Mesenteric fat pad (tissue), 1 donor: ENCODE data around the gene ARHGAP45. TPM values are rescaled to one million over a fixed set of nuclear protein-coding genes. Genes with fewer than 3 reads are reported as not detected.
"Not testable (repeated sequence)": the region's sequence is repeated elsewhere in the genome, so short reads cannot be mapped to it uniquely, and the experiment has no call there.

Experiments used
- DNase-seq: peaks from one replicate; pipeline ENCODE4 v3.0.0-alpha.2; 2020; ENCODE audit warnings: low spot score
- long read RNA-seq: library from polyadenylated mRNA; unstranded; transcript quantifications from one replicate; pipeline ENCODE4 v2.0.0, GENCODE V29; 2020
- total RNA-seq: library from RNA; stranded (reverse); fragmentation: NEBNext Ultra II Directional; extraction: Animal tissue kit (Norgen Biotek cat#: 25700); gene quantifications from one replicate; pipeline ENCODE4 v1.2.1, GENCODE V29; 2021
- donor health status: DM: yes; HTN: yes; CAD: no.

ARHGAP45 gene, protein sequence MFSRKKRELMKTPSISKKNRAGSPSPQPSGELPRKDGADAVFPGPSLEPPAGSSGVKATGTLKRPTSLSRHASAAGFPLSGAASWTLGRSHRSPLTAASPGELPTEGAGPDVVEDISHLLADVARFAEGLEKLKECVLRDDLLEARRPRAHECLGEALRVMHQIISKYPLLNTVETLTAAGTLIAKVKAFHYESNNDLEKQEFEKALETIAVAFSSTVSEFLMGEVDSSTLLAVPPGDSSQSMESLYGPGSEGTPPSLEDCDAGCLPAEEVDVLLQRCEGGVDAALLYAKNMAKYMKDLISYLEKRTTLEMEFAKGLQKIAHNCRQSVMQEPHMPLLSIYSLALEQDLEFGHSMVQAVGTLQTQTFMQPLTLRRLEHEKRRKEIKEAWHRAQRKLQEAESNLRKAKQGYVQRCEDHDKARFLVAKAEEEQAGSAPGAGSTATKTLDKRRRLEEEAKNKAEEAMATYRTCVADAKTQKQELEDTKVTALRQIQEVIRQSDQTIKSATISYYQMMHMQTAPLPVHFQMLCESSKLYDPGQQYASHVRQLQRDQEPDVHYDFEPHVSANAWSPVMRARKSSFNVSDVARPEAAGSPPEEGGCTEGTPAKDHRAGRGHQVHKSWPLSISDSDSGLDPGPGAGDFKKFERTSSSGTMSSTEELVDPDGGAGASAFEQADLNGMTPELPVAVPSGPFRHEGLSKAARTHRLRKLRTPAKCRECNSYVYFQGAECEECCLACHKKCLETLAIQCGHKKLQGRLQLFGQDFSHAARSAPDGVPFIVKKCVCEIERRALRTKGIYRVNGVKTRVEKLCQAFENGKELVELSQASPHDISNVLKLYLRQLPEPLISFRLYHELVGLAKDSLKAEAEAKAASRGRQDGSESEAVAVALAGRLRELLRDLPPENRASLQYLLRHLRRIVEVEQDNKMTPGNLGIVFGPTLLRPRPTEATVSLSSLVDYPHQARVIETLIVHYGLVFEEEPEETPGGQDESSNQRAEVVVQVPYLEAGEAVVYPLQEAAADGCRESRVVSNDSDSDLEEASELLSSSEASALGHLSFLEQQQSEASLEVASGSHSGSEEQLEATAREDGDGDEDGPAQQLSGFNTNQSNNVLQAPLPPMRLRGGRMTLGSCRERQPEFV
- 25.5 TPM for total RNA-seq
- long read RNA-seq, full-length matches to known transcripts = 7 of 31 reads
- long read RNA-seq, partial matches to known transcripts = 17 of 31 reads
- long read RNA-seq, other reads (novel, unspliced or antisense) = 7 of 31 reads

DNA sequence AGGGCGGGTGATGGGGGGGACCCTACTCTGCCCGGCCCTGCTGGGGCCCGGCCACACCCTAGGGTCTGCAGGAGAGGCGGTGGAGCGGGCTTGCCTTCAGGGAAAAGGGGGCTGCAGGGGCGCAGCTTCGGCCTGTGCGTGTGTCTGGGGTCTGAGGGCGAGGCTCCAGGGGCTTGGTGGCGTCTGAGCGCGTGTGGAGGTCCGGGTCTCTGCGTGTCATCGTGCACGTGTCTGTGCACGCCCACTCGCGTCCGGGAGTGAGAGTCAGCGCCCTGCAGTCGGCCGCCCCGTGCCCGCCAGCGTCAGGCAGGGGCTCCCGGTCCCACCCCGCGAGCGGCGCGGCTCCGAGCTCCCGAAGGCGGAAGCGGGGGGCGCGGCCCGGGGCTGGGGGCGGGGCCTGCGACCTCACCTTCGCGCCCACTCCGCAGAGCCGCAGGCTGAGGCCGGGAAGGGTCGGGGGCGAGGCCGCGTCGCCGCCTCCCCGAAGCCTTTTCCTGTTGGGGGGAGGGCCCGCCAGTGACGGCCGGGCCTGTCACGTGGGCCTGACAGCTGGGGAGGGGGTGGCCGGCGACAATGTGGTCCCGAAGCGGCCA lies at the start of gene ARHGAP45:
Gene ARHGAP45 (plus strand): TSS at position 420 of the 593 bp plus-strand sequence. CDS start 239 bp downstream, outside the sequence.
- no peak for DNase-seq

DNA sequence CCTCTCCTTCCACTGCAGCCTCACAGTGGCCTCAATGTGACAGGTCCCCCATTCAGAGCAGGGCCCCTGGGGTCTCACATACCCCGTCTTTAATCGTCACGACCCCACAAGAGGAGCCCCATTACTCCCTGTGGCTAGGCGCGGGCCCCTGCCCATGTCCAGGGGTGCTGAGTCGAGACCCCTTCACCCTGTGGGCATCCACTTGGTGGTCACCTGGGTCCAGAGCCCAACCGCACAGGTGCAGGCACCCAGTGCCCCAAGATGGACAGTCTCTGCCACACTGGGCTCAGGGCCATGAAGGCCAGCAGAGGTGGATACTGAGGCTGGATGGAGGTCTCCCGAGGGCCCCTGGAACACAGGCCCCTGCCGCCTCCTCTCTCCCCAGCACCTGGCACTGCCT lies 49.1 kb upstream of the ARHGAP45 start:
- no peak for DNase-seq

DNA sequence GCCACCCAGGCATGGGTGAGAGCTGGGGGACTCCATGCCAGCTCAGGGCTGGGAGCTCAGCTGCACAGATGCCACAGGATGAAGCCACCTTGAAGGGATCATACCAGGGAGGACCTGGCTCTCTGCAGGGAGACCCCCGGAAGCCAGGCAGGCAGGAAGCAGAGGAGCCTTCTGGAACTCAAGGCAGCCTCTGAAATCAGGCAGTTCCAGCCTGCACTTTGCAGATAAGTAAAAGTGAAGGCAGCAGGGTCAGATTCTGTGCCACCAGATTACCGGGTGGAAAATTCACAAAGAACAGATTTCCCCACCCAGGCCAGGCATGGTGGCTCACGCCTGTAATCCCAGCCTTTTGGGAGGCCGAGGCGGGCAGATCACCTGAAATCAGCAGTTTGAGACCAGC lies 48.6 kb upstream of the ARHGAP45 start:
- DNase-seq = no peak

DNA sequence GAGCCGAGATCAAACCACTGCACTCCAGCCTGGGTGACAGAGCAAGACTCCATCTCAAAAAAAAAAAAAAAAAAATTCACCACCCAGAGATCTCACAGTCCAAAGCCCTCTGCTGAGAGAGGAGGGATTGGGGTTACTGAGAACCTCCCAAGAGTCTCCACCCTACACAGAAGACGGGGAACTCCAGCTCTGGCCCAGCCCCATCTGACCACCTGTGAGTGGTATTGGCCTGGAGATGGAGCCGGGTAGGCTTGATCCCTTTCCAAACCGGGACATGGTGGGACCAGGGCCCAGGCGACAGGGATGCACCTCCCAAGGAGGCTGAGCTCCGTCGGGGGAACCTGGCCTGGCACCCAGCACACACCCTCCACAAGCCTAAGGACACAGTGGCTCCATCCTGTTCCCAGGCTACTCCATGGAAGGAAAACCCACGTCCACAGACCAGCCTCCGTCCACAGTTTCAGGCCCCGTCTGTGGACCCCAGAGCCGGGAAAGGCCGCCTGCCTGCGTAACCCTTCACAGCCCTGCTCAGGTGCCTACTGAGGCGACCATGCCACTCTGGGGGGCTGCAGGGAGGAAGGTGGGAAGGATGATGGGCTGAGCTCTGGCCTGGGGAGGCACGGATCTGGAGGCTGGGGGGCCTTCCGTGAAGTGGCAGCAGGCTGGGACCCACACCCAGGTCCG lies 47.9 kb upstream of the ARHGAP45 start:
- DNase-seq = no peak

DNA sequence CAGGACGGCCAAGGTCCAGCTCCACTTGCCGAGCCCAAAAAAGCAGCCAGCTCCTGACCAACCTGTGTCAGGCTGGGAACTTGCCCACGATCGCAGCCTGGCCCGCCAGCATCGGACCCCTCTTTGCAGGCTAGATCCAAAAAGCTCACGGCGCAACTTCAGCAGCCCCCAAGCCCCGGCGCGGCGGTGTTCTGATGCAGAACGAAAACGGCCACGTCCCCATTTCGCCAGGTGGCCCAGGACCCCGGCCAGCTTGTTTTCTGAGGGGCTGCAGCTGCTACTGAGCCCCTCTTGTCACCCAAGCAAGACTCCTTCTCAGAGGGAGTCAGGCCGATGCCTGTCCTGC lies 47.4 kb upstream of the ARHGAP45 start:
- DNase-seq = peak; percentile 89

DNA sequence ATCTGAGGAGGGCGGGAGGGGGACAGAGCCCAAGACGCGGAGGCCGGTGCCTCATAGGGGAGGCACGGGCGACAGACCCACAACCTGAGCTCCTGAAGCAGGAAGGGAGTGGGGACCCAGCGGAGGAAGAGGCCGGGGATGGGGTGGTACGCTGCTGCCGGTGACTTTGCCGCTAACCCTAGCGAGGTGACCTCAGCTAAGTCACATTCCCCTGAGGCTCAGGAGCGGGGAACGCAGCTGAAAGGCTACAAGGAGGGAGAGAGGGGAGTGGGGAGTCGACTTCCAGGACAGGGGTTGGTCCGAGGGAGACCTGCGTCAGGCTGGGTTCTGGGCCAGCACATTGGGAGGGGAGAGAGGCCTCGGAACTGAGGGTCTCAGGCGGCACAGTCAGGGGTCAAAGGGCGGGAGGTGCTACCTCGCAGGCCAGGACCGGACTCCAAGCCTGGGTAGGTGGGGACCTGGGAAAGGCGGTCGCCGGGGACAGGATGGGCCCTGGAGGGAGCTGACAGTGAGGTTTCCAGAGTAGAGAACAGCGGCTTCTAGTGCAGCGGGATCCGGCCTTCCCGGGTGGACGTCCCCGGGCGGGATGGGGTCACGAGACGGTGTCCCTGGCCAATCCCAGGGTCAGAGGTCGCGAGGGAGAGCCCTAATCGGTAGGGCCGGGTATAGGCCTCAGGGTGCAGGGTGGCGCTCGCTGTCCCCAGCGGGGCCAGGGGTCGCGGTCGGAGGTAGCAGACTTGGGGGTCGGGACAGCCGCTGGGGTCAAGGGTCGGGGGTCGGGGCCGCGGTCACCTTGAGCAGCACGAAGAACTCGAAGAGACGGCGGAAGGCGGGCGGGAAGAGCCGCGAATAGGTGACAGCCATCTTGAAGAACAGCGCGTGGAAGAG lies 46.7 kb upstream of the ARHGAP45 start:
- no peak for DNase-seq

DNA sequence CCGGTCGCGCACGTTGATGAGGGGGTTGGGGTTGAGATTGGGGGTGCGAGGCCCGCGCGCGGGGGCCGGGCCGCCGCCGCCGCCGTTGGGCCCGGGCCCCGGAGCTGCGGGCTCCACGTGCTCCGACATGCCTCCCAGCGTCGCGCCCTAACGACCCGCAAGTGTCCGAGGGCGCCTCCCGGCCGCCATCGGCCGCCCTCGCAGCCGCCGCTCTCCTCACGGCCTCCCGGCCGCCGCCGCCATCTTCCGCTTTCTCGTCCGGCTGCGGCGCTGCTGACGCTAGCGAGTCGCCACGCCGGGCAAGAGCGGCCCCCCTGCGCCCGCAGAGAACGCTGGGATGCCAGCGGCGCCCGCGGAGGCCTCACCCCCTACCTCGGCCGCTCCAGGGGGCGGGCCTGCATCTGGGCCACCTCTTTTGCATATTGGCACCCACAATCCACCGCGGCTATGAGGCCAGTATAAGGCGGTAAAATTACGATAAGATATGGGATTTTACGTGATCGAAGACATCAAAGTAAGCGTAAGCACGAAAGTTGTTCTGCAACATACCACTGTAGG lies 46.0 kb upstream of the ARHGAP45 start, which contains the start of gene TMEM259:
Gene TMEM259 (minus strand): TSS at position 256 of the 558 bp plus-strand sequence. CDS start 127 bp downstream, at position 129.
- peak; percentile 99 for DNase-seq

DNA sequence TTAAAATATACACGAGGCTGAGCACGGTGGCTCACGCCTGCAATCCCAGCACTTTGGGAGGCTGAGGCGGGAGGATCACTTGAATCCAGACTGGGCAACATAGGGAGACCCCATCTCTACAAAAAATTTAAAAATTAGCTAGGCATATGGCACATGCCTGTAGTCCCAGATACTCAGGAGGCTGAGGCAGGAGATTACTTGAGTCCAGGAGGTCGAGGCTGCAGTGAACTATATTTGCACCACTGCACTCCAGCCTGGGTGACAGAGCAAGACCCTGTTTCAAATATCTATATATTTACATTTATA lies 43.1 kb upstream of the ARHGAP45 start:
- DNase-seq = not testable (repeated sequence)

DNA sequence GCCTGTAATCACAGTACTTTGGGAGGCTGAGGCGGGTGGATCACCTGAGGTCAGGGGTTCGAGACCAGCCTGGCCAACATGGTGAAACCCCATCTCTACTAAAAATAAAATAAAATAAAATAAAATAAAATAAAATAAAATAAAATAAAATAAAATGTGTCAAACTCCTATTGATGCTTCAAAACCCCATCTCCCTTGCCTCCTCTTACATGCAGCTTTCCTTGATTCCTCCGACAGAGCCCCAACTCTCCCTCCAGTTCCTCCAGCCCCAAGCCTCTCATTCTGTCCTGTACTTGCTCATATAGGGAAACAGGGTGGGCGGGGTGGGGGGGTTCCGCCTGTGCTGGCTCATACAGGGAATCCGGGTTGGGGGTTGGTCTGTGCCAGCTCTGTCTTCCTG lies 41.9 kb upstream of the ARHGAP45 start:
- not testable (repeated sequence) for DNase-seq

DNA sequence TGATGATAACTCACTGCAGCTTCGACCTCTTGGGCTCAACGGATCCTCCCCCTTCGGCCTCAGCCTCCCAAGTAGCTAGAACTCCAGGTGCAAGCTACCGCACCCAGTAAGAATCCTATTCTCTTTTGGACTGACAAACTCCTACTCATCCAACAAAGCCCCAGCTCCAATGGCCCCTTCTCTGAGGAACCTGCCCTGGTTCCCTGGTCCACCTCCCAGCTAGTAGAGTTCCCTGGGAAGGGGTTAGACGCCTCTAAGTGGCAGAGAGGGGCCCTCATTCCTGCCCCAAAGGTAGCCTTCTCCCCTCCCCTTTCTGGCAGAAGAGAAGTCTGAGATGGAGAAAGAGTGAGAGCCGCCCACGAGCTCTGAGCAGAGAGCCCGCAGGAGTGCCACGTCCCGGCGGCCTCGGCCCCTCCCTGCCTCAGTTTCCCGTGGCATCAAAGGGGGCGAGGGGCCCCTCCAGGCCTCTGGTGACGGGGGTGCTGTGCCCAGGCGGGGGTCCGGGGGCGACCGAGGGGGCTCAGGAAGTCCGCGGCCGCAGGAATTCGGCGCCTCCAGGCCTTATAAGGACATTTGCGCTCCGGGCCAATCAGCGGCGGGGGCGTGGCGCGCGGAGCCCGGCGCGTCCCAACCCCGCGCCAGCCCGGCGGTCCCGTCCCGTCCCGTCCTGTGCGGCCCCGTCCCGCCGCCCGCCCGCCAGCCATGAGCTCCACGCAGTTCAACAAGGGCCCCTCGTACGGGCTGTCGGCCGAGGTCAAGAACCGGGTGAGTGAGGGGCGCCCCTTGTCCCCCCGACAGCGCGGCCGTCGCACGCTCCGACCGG lies 40.8 kb upstream of the ARHGAP45 start, which contains the start of gene CNN2:
Gene CNN2 (plus strand): TSS at position 649 of the 823 bp plus-strand sequence. CDS start 54 bp downstream, at position 703.
- DNase-seq = no peak

DNA sequence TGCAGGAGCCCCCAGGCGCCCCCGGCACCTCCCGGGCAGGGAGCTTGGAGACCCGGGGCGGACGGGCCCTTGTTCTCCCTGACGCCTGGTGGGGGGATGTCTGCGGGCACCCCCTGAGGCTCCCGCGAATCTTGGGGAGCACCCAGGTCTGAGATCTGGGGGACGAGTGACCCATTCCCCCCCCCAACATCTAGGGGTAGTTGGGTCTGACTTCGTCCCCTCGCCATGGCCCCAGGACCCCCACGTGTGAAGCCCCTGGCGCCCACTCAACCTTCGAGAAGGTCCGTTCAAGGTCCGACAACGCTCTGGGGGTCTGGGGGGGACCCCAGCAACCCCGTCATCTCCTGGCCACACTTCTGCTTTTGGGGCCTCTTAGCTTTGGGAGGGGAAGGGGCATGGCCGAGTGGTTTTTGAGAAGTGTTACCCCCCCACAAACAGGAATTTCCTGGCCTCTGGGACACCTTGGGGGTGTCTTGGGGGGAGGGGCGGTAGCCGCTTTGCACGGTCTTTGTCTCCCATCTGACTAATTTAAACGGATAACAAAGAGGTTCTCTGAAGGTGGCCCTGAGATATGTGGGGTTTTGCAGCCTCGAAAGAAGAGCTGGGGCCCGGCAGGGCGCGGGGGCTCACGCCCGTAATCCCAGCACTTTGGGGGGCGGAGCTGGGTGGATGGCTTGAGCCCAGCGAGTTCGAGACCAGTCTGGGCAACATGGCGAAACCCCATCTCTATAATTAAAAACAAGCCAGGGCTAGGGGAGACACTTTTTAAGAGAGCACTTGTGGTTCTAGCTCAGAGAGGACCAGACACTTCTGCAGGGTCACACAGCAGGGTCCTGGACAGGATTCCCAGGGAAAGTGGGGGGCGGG lies 40.0 kb upstream of the ARHGAP45 start:
- DNase-seq = no peak

DNA sequence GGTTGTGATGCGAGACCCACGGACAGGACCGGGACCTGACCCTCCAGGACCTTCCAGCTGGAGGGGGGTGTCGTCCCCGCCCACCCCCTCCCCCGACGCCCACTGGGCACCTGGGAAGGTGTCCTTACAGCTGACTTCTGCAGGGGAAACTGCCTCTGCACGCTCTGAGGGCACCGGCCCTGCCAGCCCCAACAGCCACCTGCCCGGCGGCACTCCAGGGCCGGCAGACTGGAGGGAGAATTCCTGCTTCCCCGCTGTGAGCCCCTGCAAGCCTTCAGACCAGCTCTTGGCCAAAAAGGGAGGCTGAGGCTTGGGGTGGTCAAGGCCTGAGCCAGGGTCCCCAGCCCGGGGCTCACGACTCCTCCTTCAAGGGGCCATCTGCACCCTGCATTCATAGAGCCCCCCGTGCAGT lies 39.3 kb upstream of the ARHGAP45 start:
- no peak for DNase-seq

DNA sequence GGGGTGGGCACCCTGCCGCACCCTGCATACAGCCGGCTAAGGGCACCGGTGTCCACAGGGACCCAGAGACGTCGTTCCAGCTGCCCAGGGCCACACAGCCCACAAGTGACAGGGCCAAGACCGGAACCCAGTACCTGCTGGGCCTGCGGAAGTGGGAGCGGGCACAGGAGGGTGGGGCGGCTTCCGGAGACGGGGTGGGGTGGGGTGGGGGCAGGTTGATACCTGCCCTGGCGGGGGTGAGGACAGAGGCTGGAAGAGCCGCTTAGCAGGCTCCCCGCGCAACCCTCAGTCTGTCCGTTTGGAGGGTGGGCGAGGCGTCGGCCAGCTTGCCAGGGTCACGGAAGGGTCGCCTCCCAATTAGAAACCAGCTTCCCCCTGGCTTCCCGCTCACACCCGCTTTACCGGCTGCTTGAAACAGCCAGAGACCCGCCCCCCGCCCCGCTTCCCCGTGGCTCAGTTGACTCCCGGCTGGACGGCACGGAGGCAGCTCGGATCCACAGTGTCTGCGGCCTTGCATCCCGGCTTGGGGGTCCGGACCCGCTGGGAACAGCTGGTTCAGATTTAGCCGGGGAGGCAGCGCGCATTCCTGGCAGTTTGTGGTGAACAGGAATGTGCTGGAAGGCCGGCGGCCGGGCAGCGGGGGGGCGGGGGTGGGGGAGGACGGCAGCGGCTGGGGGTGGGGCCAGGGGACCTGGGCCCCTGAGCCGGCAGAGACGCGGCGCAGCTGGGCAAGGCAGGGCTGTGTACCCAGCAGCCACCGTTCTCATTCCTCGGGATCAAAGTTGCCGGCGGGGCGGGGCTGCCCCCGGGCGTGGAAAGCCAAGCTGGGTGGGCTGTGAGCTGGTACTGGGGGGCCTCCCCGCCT lies 38.7 kb upstream of the ARHGAP45 start:
- DNase-seq = no peak

DNA sequence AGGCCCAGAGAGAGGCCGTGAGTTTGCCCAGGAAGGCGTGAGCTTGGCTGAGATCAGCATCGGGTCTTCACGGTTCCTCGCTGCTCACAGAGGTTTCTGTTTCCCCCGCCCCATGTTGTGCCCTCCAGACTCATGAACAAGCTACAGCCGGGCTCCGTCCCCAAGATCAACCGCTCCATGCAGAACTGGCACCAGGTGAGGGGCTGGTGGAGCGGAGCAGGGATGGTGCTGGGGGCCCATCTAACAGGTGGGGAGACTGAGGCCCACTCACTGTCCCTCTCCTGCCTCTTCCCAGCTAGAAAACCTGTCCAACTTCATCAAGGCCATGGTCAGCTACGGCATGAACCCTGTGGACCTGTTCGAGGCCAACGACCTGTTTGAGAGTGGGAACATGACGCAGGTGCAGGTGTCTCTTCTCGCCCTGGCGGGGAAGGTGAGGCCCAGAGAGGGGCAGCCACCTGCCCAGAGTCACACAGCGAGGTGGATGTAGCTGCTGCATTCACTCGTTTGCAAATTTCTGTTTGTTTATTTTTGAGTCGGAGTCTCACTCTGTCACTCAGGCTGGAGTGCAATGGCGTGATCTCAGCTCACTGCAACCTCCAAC lies 34.6 kb upstream of the ARHGAP45 start:
- no peak for DNase-seq

DNA sequence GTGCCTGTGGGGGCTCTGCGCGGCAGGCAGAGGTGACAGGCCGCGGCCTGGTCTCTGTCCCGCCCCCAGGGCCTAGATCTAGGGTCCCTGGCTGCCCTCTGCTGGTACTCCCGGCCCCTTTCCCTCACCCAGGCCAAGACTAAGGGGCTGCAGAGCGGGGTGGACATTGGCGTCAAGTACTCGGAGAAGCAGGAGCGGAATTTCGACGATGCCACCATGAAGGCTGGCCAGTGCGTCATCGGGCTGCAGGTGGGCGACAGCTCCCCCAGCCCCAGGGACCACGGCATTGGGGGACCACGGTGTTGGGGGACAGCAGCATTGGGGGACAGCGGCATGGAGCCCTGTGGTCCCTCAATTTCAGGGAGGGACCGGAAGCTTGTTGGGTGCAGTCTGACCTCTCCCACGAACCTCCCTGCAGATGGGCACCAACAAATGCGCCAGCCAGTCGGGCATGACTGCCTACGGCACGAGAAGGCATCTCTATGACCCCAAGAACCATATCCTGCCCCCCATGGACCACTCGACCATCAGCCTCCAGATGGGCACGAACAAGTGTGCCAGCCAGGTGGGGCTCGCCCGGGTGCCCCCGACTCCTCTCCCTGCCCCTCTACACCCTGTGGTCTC lies 30.9 kb upstream of the ARHGAP45 start:
- no peak for DNase-seq
